ENCODE measurements around the gene ADGRG1.

ADGRG1 gene

DNA sequence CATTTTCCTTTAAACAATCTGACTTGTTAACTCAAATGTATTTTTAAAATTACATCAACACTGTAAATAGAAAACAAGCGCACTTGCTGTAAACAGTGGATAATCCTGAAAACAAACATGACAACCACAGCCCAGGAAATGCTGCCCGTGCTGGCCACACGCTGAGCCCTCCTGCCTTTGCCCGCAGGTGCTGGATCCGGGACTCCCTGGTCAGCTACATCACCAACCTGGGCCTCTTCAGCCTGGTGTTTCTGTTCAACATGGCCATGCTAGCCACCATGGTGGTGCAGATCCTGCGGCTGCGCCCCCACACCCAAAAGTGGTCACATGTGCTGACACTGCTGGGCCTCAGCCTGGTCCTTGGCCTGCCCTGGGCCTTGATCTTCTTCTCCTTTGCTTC lies 33.1 kb downstream of the ADGRG1 start:
- no peak for DNase-seq
- Histone ChIP-seq H3K9me3 (ENCODE audit: control extremely low read depth in 1 of 5, control insufficient read depth in 4 of 5, insufficient read depth in 2 of 5, low read depth in 1 of 5, low read length in 4 of 5) (no peaks in the 10 kb centered on the region), H3K27ac (ENCODE audit: insufficient read depth in 1 of 2, low read depth in 1 of 2, low read length in 2 of 2, poor library complexity in 1 of 2, severe bottlenecking in 2 of 2) (no peak overlapping the region), H3K4me3 (ENCODE audit: control insufficient read depth in 1 of 7, extremely low read depth in 1 of 7, insufficient read depth in 4 of 7, low read depth in 2 of 7, low read length in 6 of 7) (no peak overlapping the region), H3K36me3 (ENCODE audit: control insufficient read depth in 4 of 4, insufficient read depth in 4 of 4, low read length in 3 of 4) (peaks cover 6 to 93% (median 62%) of the 10 kb centered on the region in 4 experiments), H3K27me3 (replicated peaks in 2 of 5; ENCODE audit: control insufficient read depth in 4 of 5, insufficient read depth in 5 of 5, low read length in 4 of 5) (no peaks in the 10 kb centered on the region), H3K4me1 (ENCODE audit: control extremely low read depth in 1 of 4, control insufficient read depth in 4 of 4, insufficient read depth in 4 of 4, low read length in 3 of 4) (peaks cover 0 to 2% (median under 1%) of the 10 kb centered on the region in 4 experiments)
- 98% methylated on average over 7 of the region's 7 CpGs for WGBS (ENCODE audit: insufficient coverage)
- ChIA-PET POLR2A (no interaction called here), CTCF (interaction anchor here (1.0 to 4.2 kb wide), 4 partner anchors 12 to 86 kb away, joined by 4 to 13 read pairs (median 4); no protein-coding TSS in a partner anchor)

DNA sequence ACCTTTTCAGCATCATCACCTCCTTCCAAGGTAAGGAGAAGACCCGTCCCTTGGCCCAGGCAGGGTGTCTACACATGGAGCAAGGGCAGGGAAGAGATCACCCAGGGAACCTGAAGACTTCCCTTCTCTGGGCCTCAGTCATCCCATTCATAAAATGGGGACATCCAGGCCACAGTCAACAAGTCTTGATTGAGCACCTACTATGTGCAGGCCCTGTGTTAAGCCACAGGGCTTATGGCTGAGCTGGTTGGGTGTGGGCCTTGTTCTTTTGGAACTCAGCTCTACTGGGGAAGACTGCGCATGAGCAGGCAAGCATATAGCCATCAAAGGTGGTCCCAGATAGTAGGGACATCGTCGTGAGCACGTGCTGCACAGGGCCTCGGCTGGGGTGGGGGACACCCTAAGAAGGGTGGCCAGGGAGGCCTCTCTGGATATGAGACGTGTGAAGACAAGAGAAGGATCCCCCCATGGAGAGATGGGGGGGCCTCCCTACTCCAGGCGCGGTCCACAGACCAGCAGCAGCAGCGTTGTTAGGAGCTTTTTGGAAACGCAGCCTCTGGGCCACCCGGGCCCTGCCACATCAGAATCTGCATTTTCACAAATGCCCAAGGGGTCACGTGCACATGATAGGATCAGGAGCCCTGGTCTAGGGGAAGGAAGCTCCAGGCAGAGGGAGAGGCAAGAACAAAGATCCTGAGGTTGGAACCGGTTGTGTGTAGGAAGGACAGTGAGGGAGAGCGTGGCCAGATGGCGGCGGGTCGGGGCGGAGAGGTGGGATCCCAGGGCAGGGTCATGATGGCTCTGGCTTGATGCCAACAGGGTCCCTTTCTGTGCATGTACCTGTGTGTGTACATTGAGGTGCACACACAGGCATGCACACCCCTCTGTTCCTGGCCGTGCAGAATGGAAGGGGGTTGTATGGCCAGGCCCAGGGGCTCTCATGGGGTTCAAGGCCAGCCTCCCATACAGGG lies 33.8 kb downstream of the ADGRG1 start:
- peaks cover 0 to 8% (median 6%) of the 10 kb centered on the region in 4 experiments for H3K4me1 ChIP-seq (ENCODE audit: control extremely low read depth in 1 of 4, control insufficient read depth in 4 of 4, insufficient read depth in 4 of 4, low read length in 3 of 4)
- no peaks in the 10 kb centered on the region for H3K9me3 ChIP-seq (ENCODE audit: control extremely low read depth in 1 of 5, control insufficient read depth in 4 of 5, insufficient read depth in 2 of 5, low read depth in 1 of 5, low read length in 4 of 5)
- WGBS (ENCODE audit: insufficient coverage) = 91% methylated on average over 20 of the region's 20 CpGs
- no peak overlapping the region for H3K4me3 ChIP-seq (ENCODE audit: control insufficient read depth in 1 of 7, extremely low read depth in 1 of 7, insufficient read depth in 4 of 7, low read depth in 2 of 7, low read length in 6 of 7)
- H3K27ac ChIP-seq (ENCODE audit: insufficient read depth in 1 of 2, low read depth in 1 of 2, low read length in 2 of 2, poor library complexity in 1 of 2, severe bottlenecking in 2 of 2) = no peak overlapping the region
- ChIA-PET CTCF (interaction anchor here (0.9 to 4.2 kb wide), 8 partner anchors 8 to 86 kb away, joined by 3 to 13 read pairs (median 4); no protein-coding TSS in a partner anchor), POLR2A (no interaction called here)
- DNase-seq = no peak
- H3K36me3 ChIP-seq (ENCODE audit: control insufficient read depth in 4 of 4, insufficient read depth in 4 of 4, low read length in 3 of 4) = peaks cover 6 to 86% (median 56%) of the 10 kb centered on the region in 4 experiments
- H3K27me3 ChIP-seq (replicated peaks in 2 of 5; ENCODE audit: control insufficient read depth in 4 of 5, insufficient read depth in 5 of 5, low read length in 4 of 5) = no peaks in the 10 kb centered on the region

DNA sequence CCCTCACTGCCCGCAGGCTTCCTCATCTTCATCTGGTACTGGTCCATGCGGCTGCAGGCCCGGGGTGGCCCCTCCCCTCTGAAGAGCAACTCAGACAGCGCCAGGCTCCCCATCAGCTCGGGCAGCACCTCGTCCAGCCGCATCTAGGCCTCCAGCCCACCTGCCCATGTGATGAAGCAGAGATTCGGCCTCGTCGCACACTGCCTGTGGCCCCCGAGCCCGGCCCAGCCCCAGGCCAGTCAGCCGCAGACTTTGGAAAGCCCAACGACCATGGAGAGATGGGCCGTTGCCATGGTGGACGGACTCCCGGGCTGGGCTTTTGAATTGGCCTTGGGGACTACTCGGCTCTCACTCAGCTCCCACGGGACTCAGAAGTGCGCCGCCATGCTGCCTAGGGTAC lies 35.0 kb downstream of the ADGRG1 start:
- no peak for DNase-seq
- ChIA-PET CTCF (interaction anchor here (0.9 to 4.2 kb wide), 8 partner anchors 9 to 86 kb away, joined by 3 to 19 read pairs (median 4); no protein-coding TSS in a partner anchor), POLR2A (no interaction called here)
- Histone ChIP-seq H3K27ac (ENCODE audit: insufficient read depth in 1 of 2, low read depth in 1 of 2, low read length in 2 of 2, poor library complexity in 1 of 2, severe bottlenecking in 2 of 2) (no peak overlapping the region), H3K4me1 (ENCODE audit: control extremely low read depth in 1 of 4, control insufficient read depth in 4 of 4, insufficient read depth in 4 of 4, low read length in 3 of 4) (peaks cover 0 to 20% (median 16%) of the 10 kb centered on the region in 4 experiments), H3K36me3 (ENCODE audit: control insufficient read depth in 4 of 4, insufficient read depth in 4 of 4, low read length in 3 of 4) (peaks cover 3 to 74% (median 46%) of the 10 kb centered on the region in 4 experiments), H3K27me3 (replicated peaks in 2 of 5; ENCODE audit: control insufficient read depth in 4 of 5, insufficient read depth in 5 of 5, low read length in 4 of 5) (no peaks in the 10 kb centered on the region), H3K9me3 (ENCODE audit: control extremely low read depth in 1 of 5, control insufficient read depth in 4 of 5, insufficient read depth in 2 of 5, low read depth in 1 of 5, low read length in 4 of 5) (no peaks in the 10 kb centered on the region), H3K4me3 (ENCODE audit: control insufficient read depth in 1 of 7, extremely low read depth in 1 of 7, insufficient read depth in 4 of 7, low read depth in 2 of 7, low read length in 6 of 7) (no peak overlapping the region)
- 90% methylated on average over 21 of the region's 21 CpGs for WGBS (ENCODE audit: insufficient coverage)

DNA sequence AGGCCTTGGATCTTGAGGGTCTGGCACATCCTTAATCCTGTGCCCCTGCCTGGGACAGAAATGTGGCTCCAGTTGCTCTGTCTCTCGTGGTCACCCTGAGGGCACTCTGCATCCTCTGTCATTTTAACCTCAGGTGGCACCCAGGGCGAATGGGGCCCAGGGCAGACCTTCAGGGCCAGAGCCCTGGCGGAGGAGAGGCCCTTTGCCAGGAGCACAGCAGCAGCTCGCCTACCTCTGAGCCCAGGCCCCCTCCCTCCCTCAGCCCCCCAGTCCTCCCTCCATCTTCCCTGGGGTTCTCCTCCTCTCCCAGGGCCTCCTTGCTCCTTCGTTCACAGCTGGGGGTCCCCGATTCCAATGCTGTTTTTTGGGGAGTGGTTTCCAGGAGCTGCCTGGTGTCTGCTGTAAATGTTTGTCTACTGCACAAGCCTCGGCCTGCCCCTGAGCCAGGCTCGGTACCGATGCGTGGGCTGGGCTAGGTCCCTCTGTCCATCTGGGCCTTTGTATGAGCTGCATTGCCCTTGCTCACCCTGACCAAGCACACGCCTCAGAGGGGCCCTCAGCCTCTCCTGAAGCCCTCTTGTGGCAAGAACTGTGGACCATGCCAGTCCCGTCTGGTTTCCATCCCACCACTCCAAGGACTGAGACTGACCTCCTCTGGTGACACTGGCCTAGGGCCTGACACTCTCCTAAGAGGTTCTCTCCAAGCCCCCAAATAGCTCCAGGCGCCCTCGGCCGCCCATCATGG lies 35.7 kb downstream of the ADGRG1 start:
- WGBS (ENCODE audit: insufficient coverage) = 94% methylated on average over 12 of the region's 15 CpGs
- no peaks in the 10 kb centered on the region for H3K9me3 ChIP-seq (ENCODE audit: control extremely low read depth in 1 of 5, control insufficient read depth in 4 of 5, insufficient read depth in 2 of 5, low read depth in 1 of 5, low read length in 4 of 5)
- H3K36me3 ChIP-seq (ENCODE audit: control insufficient read depth in 4 of 4, insufficient read depth in 4 of 4, low read length in 3 of 4) = peaks cover 3 to 68% (median 42%) of the 10 kb centered on the region in 4 experiments
- no peaks in the 10 kb centered on the region for H3K27me3 ChIP-seq (replicated peaks in 2 of 5; ENCODE audit: control insufficient read depth in 4 of 5, insufficient read depth in 5 of 5, low read length in 4 of 5)
- DNase-seq = no peak
- peaks cover 0 to 26% (median 20%) of the 10 kb centered on the region in 4 experiments for H3K4me1 ChIP-seq (ENCODE audit: control extremely low read depth in 1 of 4, control insufficient read depth in 4 of 4, insufficient read depth in 4 of 4, low read length in 3 of 4)
- H3K27ac ChIP-seq (ENCODE audit: insufficient read depth in 1 of 2, low read depth in 1 of 2, low read length in 2 of 2, poor library complexity in 1 of 2, severe bottlenecking in 2 of 2) = no peak overlapping the region
- ChIA-PET POLR2A (no interaction called here), CTCF (interaction anchor here (0.8 to 4.2 kb wide), 13 partner anchors 8 to 87 kb away, joined by 3 to 19 read pairs (median 4); no protein-coding TSS in a partner anchor)
- no peak overlapping the region for H3K4me3 ChIP-seq (ENCODE audit: control insufficient read depth in 1 of 7, extremely low read depth in 1 of 7, insufficient read depth in 4 of 7, low read depth in 2 of 7, low read length in 6 of 7)

DNA sequence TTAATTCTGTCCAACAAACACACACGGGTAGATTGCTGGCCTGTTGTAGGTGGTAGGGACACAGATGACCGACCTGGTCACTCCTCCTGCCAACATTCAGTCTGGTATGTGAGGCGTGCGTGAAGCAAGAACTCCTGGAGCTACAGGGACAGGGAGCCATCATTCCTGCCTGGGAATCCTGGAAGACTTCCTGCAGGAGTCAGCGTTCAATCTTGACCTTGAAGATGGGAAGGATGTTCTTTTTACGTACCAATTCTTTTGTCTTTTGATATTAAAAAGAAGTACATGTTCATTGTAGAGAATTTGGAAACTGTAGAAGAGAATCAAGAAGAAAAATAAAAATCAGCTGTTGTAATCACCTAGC lies 36.2 kb downstream of the ADGRG1 start:
- Histone ChIP-seq H3K27ac (ENCODE audit: insufficient read depth in 1 of 2, low read depth in 1 of 2, low read length in 2 of 2, poor library complexity in 1 of 2, severe bottlenecking in 2 of 2) (no peak overlapping the region), H3K36me3 (ENCODE audit: control insufficient read depth in 4 of 4, insufficient read depth in 4 of 4, low read length in 3 of 4) (peaks cover 0 to 62% (median 38%) of the 10 kb centered on the region in 4 experiments), H3K4me3 (ENCODE audit: control insufficient read depth in 1 of 7, extremely low read depth in 1 of 7, insufficient read depth in 4 of 7, low read depth in 2 of 7, low read length in 6 of 7) (no peak overlapping the region), H3K27me3 (replicated peaks in 2 of 5; ENCODE audit: control insufficient read depth in 4 of 5, insufficient read depth in 5 of 5, low read length in 4 of 5) (no peaks in the 10 kb centered on the region), H3K4me1 (ENCODE audit: control extremely low read depth in 1 of 4, control insufficient read depth in 4 of 4, insufficient read depth in 4 of 4, low read length in 3 of 4) (peaks cover 0 to 32% (median 26%) of the 10 kb centered on the region in 4 experiments), H3K9me3 (ENCODE audit: control extremely low read depth in 1 of 5, control insufficient read depth in 4 of 5, insufficient read depth in 2 of 5, low read depth in 1 of 5, low read length in 4 of 5) (no peaks in the 10 kb centered on the region)
- ChIA-PET CTCF (interaction anchor here (0.8 to 4.2 kb wide), 11 partner anchors 11 to 88 kb away, joined by 3 to 19 read pairs (median 4); no protein-coding TSS in a partner anchor), POLR2A (no interaction called here)
- DNase-seq = no peak
- 94% methylated on average over 5 of the region's 6 CpGs for WGBS (ENCODE audit: insufficient coverage)

DNA sequence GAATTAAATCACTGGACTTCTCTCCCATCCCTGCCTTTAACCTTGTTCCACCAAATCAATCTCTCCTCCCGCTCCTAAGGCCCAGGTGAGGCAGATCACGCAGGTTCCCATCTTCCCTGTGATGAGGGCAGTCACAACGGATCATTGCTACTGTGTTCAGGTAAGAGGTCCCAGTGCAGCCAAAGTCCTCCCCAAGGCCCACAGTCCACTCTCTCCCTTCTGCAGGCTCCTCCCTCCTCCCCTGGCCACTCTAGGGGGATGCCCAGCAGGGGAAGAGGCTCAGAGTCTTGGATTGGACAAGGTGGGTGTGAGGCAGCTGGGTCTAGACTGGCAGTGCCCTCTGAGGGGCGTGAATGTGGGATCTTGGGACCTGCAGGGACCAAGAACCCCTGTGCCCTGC lies 37.1 kb downstream of the ADGRG1 start:
- ChIA-PET POLR2A (no interaction called here), CTCF (interaction anchor here (0.9 to 4.0 kb wide), 4 partner anchors 12 to 89 kb away, joined by 5 to 19 read pairs (median 8); no protein-coding TSS in a partner anchor)
- Histone ChIP-seq H3K4me3 (ENCODE audit: control insufficient read depth in 1 of 7, extremely low read depth in 1 of 7, insufficient read depth in 4 of 7, low read depth in 2 of 7, low read length in 6 of 7) (no peak overlapping the region), H3K27ac (ENCODE audit: insufficient read depth in 1 of 2, low read depth in 1 of 2, low read length in 2 of 2, poor library complexity in 1 of 2, severe bottlenecking in 2 of 2) (no peak overlapping the region), H3K36me3 (ENCODE audit: control insufficient read depth in 4 of 4, insufficient read depth in 4 of 4, low read length in 3 of 4) (peaks cover 0 to 53% (median 31%) of the 10 kb centered on the region in 4 experiments), H3K4me1 (ENCODE audit: control extremely low read depth in 1 of 4, control insufficient read depth in 4 of 4, insufficient read depth in 4 of 4, low read length in 3 of 4) (peaks cover 0 to 40% (median 34%) of the 10 kb centered on the region in 4 experiments), H3K9me3 (ENCODE audit: control extremely low read depth in 1 of 5, control insufficient read depth in 4 of 5, insufficient read depth in 2 of 5, low read depth in 1 of 5, low read length in 4 of 5) (no peaks in the 10 kb centered on the region), H3K27me3 (replicated peaks in 2 of 5; ENCODE audit: control insufficient read depth in 4 of 5, insufficient read depth in 5 of 5, low read length in 4 of 5) (no peaks in the 10 kb centered on the region)
- WGBS (ENCODE audit: insufficient coverage) = 93% methylated on average over 2 of the region's 4 CpGs
- DNase-seq = no peak
